Stimulated activated CD8-positive, alpha-beta memory T cell treated with anti-CD3 and anti-CD28 coated beads, Interleukin-15, amount 100 ng/mL, for 4 hours (primary cell): ENCODE results near the gene AGT.

Experiments
- DNase-seq, 2 donors: peaks; one replicate each; pipeline ENCODE4 v3.0.0-alpha.2; 2020; ENCODE audit warnings: low read depth in 2 of 2

AGT gene

GRCh38 chr1:230713915-230714764 is at the start of gene AGT:
AGT (minus strand) TSS chr1:230714122; CDS start chr1:230710823, 3,299 bp downstream.
- DNase-seq = no peak

GRCh38 chr1:230761443-230762167 is 47.7 kb upstream of the AGT start:
- no peak for DNase-seq

DNA sequence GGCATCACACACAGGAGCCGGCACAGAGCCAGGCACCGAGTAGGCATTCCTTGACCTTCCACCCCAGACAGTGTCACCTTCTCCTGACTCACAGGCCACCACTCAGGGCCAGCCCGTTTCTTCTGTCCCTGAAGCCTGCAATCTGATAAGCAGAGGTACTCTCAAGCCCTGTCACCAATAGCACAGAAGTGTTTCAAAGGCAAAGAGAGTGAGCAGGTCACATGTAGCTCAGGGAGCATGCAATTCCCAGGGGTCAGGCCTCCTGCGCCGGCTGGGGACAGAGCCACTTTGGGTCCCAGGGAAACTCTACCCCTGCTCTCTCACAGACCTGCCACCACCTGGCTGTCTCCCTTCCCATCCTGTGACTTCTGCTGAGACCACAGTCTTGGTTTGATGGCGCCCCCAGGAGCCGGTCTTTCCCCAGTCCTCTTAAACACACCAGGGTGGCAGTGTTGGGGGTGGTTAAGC is 46.5 kb upstream of the AGT start:
- DNase-seq = no peak

DNA sequence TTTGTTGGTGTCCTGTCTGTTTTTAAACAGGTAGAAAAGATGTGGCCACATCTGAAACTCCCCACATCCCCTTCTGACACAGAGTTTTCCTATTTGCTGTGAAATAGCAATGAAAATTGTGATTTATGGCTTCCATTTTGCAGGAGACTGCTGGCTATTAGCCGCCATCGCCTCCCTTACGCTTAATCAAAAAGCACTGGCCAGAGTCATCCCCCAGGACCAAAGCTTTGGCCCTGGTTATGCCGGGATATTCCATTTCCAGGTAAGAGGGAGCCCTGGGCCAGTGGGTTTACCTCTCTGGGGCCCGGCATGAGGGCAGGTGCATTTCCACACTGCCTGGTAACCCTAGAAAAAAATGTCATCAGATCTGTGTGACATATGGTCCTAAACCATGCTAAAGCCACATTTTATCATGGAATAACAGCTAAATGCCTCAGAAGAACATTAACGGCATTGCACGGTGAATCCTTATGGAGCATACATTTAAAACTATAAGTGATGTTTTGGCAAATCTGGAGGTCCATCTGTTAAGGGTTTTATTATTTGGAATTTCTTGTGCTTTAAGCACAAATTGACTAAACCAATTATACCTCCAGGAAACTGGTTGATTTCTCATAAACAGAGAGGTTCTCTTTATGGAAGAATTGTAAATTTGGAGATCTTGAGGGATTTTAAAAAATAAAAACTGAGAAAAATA is 45.6 kb upstream of the AGT start:
- DNase-seq = no peak

DNA sequence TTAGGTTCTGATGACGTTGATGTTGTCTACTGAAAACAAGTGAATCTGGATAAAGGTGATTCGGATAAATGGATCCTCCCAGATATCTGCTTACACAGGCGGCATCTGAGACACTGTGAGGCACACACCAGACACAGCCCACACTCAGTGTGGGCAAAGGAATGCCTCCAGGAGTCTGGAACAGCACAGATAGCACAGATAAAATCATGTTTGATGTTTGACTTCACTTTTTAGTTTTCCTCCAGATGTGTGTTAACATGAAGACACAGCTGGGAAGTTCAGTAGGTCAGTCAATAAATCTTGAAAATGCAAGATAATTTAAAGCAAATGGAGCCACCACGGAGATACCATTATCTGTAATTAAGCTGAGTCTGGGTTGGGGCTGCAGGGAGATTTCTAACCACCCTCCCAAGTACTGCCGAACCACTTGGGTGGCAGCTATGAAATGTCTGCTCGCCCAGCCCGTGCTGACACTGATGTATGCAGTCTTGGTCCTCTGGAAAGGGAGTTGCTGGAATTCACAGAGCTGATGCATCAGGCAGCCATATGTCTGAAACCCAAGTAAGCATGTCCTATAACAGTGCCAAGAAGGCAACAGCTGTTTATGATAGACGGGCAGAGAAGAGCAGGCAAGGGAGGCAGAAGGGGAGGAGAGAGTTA is 44.9 kb upstream of the AGT start:
- DNase-seq = no peak

DNA sequence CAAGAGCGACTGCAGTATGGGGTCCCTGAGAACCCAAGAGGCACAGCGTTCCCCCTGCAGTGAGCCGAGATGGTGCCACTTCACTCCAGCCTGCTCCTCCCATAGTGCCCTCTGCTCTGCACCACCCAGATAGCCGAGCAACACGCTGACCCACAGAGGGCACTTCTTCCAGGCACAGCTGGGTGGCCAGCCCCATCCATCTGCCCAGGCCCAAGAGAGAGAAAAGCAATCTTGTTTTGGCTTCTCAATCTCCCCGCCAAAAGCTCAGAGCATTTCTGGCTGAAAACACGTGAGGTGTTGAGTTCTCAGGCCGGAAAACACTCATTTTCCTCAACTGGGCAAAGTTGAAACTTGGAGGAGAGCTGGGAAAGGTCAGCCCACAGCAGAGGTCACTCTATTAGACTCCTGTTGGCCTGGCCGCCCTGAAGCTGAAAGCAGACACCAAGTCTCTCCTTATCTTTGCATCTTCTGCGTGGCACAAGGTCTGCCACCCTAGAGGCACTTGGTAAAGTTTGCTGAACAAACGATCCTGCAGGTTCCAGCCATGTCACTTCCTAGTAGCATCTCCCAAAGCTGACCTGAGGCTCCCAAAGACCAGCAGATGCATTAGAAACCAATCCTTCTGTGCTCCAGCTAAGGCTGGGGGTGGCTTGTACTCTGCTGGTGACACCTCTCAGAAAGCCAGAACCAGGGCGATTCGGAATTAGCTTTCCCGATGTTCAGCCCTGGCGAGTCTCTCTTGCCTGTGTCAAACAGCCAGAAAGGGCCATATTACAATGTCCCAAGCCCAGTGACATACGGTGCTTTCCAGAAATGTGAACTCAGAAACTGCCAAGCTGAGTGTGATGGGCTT is 44.2 kb upstream of the AGT start:
- DNase-seq = no peak

- DNase-seq = no peak
Measured at GRCh38 chr1:230754796-230755195, 40.9 kb upstream of the AGT start.

- DNase-seq = no peak
Measured at GRCh38 chr1:230753586-230754251, 39.8 kb upstream of the AGT start.

DNA sequence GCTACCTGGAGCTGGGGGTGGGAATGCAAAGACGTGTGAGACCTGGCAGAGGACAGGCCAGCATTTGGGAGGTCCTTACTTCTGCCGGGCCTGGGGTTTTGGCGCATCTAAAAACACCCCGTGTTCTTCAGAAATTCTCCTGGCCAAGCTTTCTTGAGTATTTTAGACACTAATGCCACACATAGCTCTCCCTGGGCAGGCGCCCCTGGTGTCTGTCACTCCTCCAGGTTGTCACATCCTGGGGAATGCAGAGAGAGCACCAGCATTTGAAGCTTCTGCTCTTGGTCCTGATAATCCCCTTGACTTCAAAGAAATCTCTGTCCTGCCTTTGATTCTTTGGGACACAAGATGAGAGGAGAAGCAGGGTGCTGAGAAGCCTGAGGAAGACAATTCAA is 39.3 kb upstream of the AGT start:
- DNase-seq = no peak

DNA sequence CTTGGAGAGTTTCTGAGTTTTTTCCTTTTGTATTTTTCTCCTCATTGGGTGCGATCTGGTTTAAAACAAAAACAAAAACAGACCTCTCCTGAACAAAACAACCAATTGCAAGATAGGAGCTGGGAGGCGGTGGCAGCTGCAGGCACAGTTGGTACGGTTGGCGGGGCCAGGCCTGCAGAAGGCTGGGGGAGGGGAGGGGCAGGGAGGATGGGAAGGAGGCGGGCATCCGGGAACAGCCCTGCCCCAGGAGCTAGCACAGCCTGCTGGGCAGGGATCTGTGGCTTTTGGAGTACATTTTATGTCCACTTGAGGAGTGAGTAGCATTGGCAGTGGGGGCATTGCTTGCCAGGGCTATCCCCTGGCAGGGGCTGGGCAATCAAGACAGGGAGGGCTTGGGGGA is 38.5 kb upstream of the AGT start:
- no peak for DNase-seq

- DNase-seq = no peak
Measured at GRCh38 chr1:230750986-230751625, 37.2 kb upstream of the AGT start.

- DNase-seq = no peak
Measured at GRCh38 chr1:230750576-230750975, 36.7 kb upstream of the AGT start.

- no peak for DNase-seq
Measured at GRCh38 chr1:230749635-230750034, 35.7 kb upstream of the AGT start.

- DNase-seq = no peak
Measured at GRCh38 chr1:230749150-230749549, 35.2 kb upstream of the AGT start.

DNA sequence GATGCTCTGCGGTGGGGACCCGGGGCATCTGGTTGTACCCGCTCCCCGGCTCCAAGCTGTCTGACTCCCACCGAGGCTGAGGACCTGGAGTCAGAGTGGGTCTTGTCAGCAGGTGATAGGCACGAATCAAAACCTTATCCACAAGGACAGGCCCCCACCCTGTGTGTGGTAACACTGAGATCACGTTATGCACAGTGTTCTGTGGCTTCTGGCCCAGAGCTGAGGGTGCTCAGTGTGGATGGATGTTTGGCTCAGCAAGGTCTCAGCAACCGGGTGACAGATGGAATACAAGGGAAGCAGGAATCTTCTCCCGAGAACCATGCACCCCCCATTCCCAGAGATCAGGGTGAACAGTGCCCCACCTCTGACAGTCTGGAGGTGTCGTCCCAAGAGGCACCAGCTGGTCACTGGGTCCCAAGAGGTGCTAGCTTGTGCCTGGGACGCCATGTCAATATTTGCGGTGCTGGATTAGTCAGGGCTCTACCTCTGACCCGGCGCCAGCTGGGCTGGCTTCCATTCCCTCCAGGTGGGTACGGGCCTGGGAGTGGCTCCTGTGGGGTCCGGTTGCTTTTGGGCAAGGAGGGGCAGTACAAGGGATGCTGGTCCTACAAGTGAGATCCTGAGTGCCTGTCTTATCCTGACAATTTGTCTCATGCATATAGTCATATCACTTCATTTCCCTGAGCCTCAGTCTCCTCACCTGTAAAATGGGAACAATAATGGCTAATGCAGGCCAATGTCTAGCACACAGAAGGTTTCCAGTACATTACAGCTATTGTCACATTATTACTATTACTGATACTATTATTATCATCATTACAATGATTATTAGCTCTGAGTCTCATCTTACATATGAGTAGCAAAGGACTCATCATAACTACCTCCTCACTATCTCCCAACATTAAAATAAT is 34.2 kb upstream of the AGT start:
- no peak for DNase-seq

GRCh38 chr1:230747127-230747730 is 33.3 kb upstream of the AGT start, which contains the start of gene CAPN9:
CAPN9 (plus strand) TSS chr1:230747388; CDS start chr1:230747497, 109 bp downstream.
- no peak for DNase-seq

DNA sequence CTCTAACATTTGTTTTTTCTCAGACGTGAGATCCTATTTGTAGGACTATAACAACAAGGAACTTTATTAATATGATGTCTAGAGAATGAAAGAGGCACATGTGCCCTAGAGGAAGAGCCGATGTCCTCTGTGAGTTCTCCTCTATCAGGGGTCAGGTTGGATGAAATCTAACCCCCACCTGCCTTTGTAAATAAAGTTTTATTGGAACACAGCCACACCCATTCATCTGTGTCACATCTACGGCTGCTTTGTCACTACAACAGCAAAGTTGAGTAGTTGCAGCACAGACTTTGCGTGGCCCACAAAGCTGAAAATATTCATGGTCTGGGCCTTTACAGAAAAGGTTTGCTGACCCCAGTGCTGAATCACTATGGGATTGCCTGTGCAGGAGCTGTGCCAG is 32.7 kb upstream of the AGT start:
- no peak for DNase-seq

DNA sequence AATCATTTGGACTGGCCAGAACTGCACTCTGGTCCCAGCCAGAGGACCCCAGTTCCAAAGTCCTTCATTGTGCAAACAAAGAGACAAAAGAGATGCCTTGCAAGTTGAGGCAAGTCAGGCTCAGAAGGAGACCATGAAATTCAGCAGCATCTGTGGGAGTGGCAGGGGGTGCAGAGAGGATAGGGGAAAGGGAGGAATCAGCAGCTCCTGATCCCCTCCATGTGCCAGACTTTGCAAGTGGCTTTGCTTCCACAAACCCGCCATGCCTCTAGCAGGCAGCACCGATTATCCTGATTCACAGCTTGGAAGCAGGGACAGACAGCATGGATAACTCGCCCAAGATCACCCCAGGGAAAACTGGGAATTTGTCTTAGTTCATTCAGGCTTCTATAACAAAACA is 31.1 kb upstream of the AGT start:
- no peak for DNase-seq
